HEK293 (cell line): ENCODE measurements around the gene MGAT4B.

Experiments
- HOXC10 ChIP-seq: sonication (generic); formaldehyde crosslinking; IDR thresholded peaks from 2 replicates; pipeline ENCODE4 v1.8.1; 2023; ENCODE audit warnings: mild to moderate bottlenecking, missing genetic modification reagents
- KLF10 ChIP-seq: fragments of 450-650 bp; IDR thresholded peaks from 2 replicates; pipeline ENCODE4 v1.5.1; 2018; ENCODE audit warnings: missing biosample characterization, mild to moderate bottlenecking, missing genetic modification characterization
- MYNN ChIP-seq: fragments of 450-650 bp; formaldehyde crosslinking; IDR thresholded peaks from 2 replicates; pipeline ENCODE4 v1.5.1; 2016; ENCODE audit warnings: missing biosample characterization, missing genetic modification characterization, borderline replicate concordance
- PRDM2 ChIP-seq: fragments of 450-650 bp; formaldehyde crosslinking; IDR thresholded peaks from 2 replicates; pipeline ENCODE4 v1.5.1; 2016; ENCODE audit warnings: missing biosample characterization, missing genetic modification characterization, borderline replicate concordance
- SALL2 ChIP-seq: fragments of 450-650 bp; formaldehyde crosslinking; IDR thresholded peaks from 2 replicates; pipeline ENCODE4 v1.5.0; 2017; ENCODE audit warnings: missing biosample characterization, mild to moderate bottlenecking, missing genetic modification characterization, borderline replicate concordance
- SCRT2 ChIP-seq: fragments of 450-650 bp; formaldehyde crosslinking; IDR thresholded peaks from 2 replicates; pipeline ENCODE4 v1.5.1; 2016; ENCODE audit warnings: missing biosample characterization, missing genetic modification characterization
- ZBTB1 ChIP-seq: fragments of 450-650 bp; formaldehyde crosslinking; IDR thresholded peaks from 2 replicates; pipeline ENCODE4 v1.5.1; 2016; ENCODE audit warnings: missing biosample characterization, missing genetic modification characterization
- ZBTB11 ChIP-seq: fragments of 450-650 bp; formaldehyde crosslinking; conservative IDR thresholded peaks from 2 replicates; pipeline ENCODE4 v1.5.1; 2016; ENCODE audit warnings: low read depth, missing biosample characterization, missing genetic modification characterization
- ZBTB6 ChIP-seq: fragments of 450-650 bp; formaldehyde crosslinking; IDR thresholded peaks from 2 replicates; pipeline ENCODE4 v1.5.1; 2017; ENCODE audit warnings: missing biosample characterization, missing genetic modification characterization
- ZFP69B ChIP-seq: fragments of 450-650 bp; formaldehyde crosslinking; IDR thresholded peaks from 2 replicates; pipeline ENCODE4 v1.5.1; 2016; ENCODE audit warnings: missing biosample characterization, missing genetic modification characterization
- ZNF175 ChIP-seq: fragments of 450-650 bp; formaldehyde crosslinking; IDR thresholded peaks from 2 replicates; pipeline ENCODE4 v1.5.1; 2016; ENCODE audit warnings: missing biosample characterization, missing genetic modification characterization
- ZNF18 ChIP-seq: fragments of 450-650 bp; formaldehyde crosslinking; IDR thresholded peaks from 2 replicates; pipeline ENCODE4 v1.5.1; 2016; ENCODE audit warnings: missing biosample characterization, missing genetic modification characterization
- ZNF202 ChIP-seq: fragments of 450-650 bp; formaldehyde crosslinking; IDR thresholded peaks from 2 replicates; pipeline ENCODE4 v1.5.1; 2016; ENCODE audit warnings: missing biosample characterization, missing genetic modification characterization, borderline replicate concordance
- ZNF24 ChIP-seq: fragments of 450-650 bp; formaldehyde crosslinking; IDR thresholded peaks from 2 replicates; pipeline ENCODE4 v1.5.1; 2016; ENCODE audit warnings: missing biosample characterization, missing genetic modification characterization
- ZNF292 ChIP-seq: fragments of 450-650 bp; formaldehyde crosslinking; IDR thresholded peaks from 2 replicates; pipeline ENCODE4 v1.5.1; 2016; ENCODE audit warnings: low read depth, missing biosample characterization, missing genetic modification characterization, borderline replicate concordance
- ZNF311 ChIP-seq: fragments of 450-650 bp; formaldehyde crosslinking; IDR thresholded peaks from 2 replicates; pipeline ENCODE4 v1.5.1; 2017; ENCODE audit warnings: missing biosample characterization, missing genetic modification characterization, borderline replicate concordance
- ZNF341 ChIP-seq: fragments of 450-650 bp; formaldehyde crosslinking; IDR thresholded peaks from 2 replicates; pipeline ENCODE4; 2016; ENCODE audit warnings: low read depth, missing biosample characterization, missing genetic modification characterization
- ZNF362 ChIP-seq: fragments of 450-650 bp; formaldehyde crosslinking; IDR thresholded peaks from 2 replicates; pipeline ENCODE4 v1.5.1; 2016; ENCODE audit warnings: missing biosample characterization, missing genetic modification characterization
- ZNF404 ChIP-seq: fragments of 450-650 bp; formaldehyde crosslinking; IDR thresholded peaks from 2 replicates; pipeline ENCODE4 v1.5.1; 2017; ENCODE audit warnings: missing biosample characterization, missing genetic modification characterization
- ZNF488 ChIP-seq: fragments of 450-650 bp; formaldehyde crosslinking; IDR thresholded peaks from 2 replicates; pipeline ENCODE4 v1.5.1; 2016; ENCODE audit warnings: missing biosample characterization, missing genetic modification characterization
- ZNF514 ChIP-seq: fragments of 450-650 bp; formaldehyde crosslinking; IDR thresholded peaks from 2 replicates; pipeline ENCODE4 v1.5.1; 2016; ENCODE audit warnings: missing biosample characterization, missing genetic modification characterization
- ZNF658 ChIP-seq: fragments of 450-650 bp; formaldehyde crosslinking; IDR thresholded peaks from 2 replicates; pipeline ENCODE4; 2016; ENCODE audit warnings: missing biosample characterization, missing genetic modification characterization
- ZNF776 ChIP-seq: fragments of 450-650 bp; formaldehyde crosslinking; IDR thresholded peaks from 2 replicates; pipeline ENCODE4 v1.5.0; 2017; ENCODE audit warnings: missing biosample characterization, missing genetic modification characterization, borderline replicate concordance
- ZSCAN23 ChIP-seq: fragments of 450-650 bp; formaldehyde crosslinking; IDR thresholded peaks from 2 replicates; pipeline ENCODE4 v1.5.1; 2016; ENCODE audit warnings: missing biosample characterization, missing genetic modification characterization

The MGAT4B gene

GRCh38 chr5:179821298-179822058 lies 14.8 kb upstream of the MGAT4B start (continued):
- TF ChIP-seq ZNF362 (tag by site-specific recombination) (no peak), ZFP69B (tag by site-specific recombination) (no peak; the same call in 1 of the 2 replicates), ZNF488 (no peak), SCRT2 (tag by site-specific recombination) (no peak), HOXC10 (CRISPR knock-in tag) (no peak), ZNF18 (tag by site-specific recombination) (peak; percentile 98), ZNF24 (tag by site-specific recombination) (no peak), ZNF202 (tag by site-specific recombination) (no peak), ZSCAN23 (tag by site-specific recombination) (no peak), ZNF658 (tag by site-specific recombination) (no peak), ZBTB6 (tag by site-specific recombination) (no peak), MYNN (tag by site-specific recombination) (no peak), ZBTB11 (tag by site-specific recombination) (no peak), SALL2 (tag by site-specific recombination) (no peak), ZNF341 (tag by site-specific recombination) (peak; percentile 85), ZNF175 (tag by site-specific recombination) (no peak), ZNF311 (tag by site-specific recombination) (no peak), ZNF404 (tag by site-specific recombination) (no peak), KLF10 (tag by site-specific recombination) (no peak; the same call in 1 of the 2 replicates), ZNF776 (no peak), ZBTB1 (tag by site-specific recombination) (no peak), ZNF514 (tag by site-specific recombination) (no peak), ZNF292 (tag by site-specific recombination) (no peak), PRDM2 (tag by site-specific recombination) (no peak)
